Measurements from ENCODE around the gene LACRT.

DNA sequence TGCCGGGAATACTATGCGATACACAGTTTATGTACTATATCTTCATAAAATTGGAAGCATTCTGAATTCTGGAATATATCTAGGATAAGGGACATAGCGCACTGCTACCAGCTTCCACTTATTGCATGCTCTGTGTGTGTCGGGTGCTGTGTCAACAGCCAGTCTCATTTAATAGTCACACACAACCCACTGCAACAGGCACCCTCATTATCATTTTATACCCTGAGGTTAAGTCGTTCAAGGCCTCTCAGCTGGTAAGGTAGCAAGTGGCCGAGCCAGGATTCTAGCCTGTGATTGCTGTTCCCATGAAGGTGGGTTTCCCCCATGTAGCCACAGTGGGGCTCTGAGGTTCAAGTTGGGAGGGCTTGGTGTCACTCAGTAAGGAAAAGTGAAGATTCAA lies 53.3 kb downstream of the LACRT start:
- TF ChIP-seq, protein P1, sequence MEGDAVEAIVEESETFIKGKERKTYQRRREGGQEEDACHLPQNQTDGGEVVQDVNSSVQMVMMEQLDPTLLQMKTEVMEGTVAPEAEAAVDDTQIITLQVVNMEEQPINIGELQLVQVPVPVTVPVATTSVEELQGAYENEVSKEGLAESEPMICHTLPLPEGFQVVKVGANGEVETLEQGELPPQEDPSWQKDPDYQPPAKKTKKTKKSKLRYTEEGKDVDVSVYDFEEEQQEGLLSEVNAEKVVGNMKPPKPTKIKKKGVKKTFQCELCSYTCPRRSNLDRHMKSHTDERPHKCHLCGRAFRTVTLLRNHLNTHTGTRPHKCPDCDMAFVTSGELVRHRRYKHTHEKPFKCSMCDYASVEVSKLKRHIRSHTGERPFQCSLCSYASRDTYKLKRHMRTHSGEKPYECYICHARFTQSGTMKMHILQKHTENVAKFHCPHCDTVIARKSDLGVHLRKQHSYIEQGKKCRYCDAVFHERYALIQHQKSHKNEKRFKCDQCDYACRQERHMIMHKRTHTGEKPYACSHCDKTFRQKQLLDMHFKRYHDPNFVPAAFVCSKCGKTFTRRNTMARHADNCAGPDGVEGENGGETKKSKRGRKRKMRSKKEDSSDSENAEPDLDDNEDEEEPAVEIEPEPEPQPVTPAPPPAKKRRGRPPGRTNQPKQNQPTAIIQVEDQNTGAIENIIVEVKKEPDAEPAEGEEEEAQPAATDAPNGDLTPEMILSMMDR (IDR thresholded peaks at IDR 0.05) = no peak
- TF ChIP-seq POLR2AphosphoS5 (IDR thresholded peaks at IDR 0.05) (no peak), POLR2A (IDR thresholded peaks at IDR 0.05) (no peak)
